ENCODE data around the gene LTBP4. TPM values are rescaled to one million over a fixed set of nuclear protein-coding genes. Genes with fewer than 3 reads are reported as not detected.

LTBP4 gene
- total RNA-seq, 1 donor, result 16.6 TPM

- Histone ChIP-seq H3K27ac (ENCODE audit: low read depth, low read length) (no peak overlapping the region), H3K4me1 (ENCODE audit: insufficient read depth, low read length) (peaks cover 8% of the 10 kb centered on the region), H3K4me2 (ENCODE audit: insufficient read depth, low read length) (no peak overlapping the region), H3K36me3 (ENCODE audit: insufficient read depth, low read length) (peaks cover 36% of the 10 kb centered on the region), H4K20me1 (ENCODE audit: insufficient read depth, low read length) (no peaks in the 10 kb centered on the region), H3K4me3 (ENCODE audit: insufficient read depth, low read length) (no peak overlapping the region), H3K27me3 (ENCODE audit: insufficient read depth, low read length) (no peaks in the 10 kb centered on the region), H3K9me3 (ENCODE audit: low read depth, low read length) (no peaks in the 10 kb centered on the region), H3K79me2 (ENCODE audit: insufficient read depth, low read length) (peaks cover 13% of the 10 kb centered on the region), H2AFZ (ENCODE audit: low read length) (no peak overlapping the region)
- DNase-seq (ENCODE audit: insufficient read length, low spot score, missing footprints), result peak; percentile 43
- no peak for TF ChIP-seq CTCF (IDR thresholded peaks at IDR 0.05; ENCODE audit: extremely low read depth, low read depth, low read length)
Observed at GRCh38 chr19:40578442-40578908, 22.7 kb upstream of the LTBP4 start.

GRCh38 chr19:40580619-40581018 lies 20.6 kb upstream of the LTBP4 start:
- peaks cover 36% of the 10 kb centered on the region for H3K36me3 ChIP-seq (ENCODE audit: insufficient read depth, low read length)
- no peaks in the 10 kb centered on the region for H3K9me3 ChIP-seq (ENCODE audit: low read depth, low read length)
- H3K4me1 ChIP-seq (ENCODE audit: insufficient read depth, low read length), result peaks cover 14% of the 10 kb centered on the region
- peak; percentile 49 for DNase-seq (ENCODE audit: insufficient read length, low spot score, missing footprints)
- H4K20me1 ChIP-seq (ENCODE audit: insufficient read depth, low read length), result no peaks in the 10 kb centered on the region
- H3K79me2 ChIP-seq (ENCODE audit: insufficient read depth, low read length), result peaks cover 13% of the 10 kb centered on the region
- H3K4me3 ChIP-seq (ENCODE audit: insufficient read depth, low read length), result no peak overlapping the region
- H3K4me2 ChIP-seq (ENCODE audit: insufficient read depth, low read length), result no peak overlapping the region
- no peak overlapping the region for H3K27ac ChIP-seq (ENCODE audit: low read depth, low read length)
- no peaks in the 10 kb centered on the region for H3K27me3 ChIP-seq (ENCODE audit: insufficient read depth, low read length)
- TF ChIP-seq CTCF (IDR thresholded peaks at IDR 0.05; ENCODE audit: extremely low read depth, low read depth, low read length), result no peak
- no peak overlapping the region for H2AFZ ChIP-seq (ENCODE audit: low read length)

- Histone ChIP-seq H3K27ac (ENCODE audit: low read depth, low read length) (no peak overlapping the region), H4K20me1 (ENCODE audit: insufficient read depth, low read length) (no peaks in the 10 kb centered on the region), H3K4me2 (ENCODE audit: insufficient read depth, low read length) (no peak overlapping the region), H3K79me2 (ENCODE audit: insufficient read depth, low read length) (peaks cover 13% of the 10 kb centered on the region), H3K36me3 (ENCODE audit: insufficient read depth, low read length) (peaks cover 36% of the 10 kb centered on the region), H2AFZ (ENCODE audit: low read length) (no peak overlapping the region), H3K27me3 (ENCODE audit: insufficient read depth, low read length) (no peaks in the 10 kb centered on the region), H3K4me3 (ENCODE audit: insufficient read depth, low read length) (no peak overlapping the region), H3K9me3 (ENCODE audit: low read depth, low read length) (no peaks in the 10 kb centered on the region), H3K4me1 (ENCODE audit: insufficient read depth, low read length) (peaks cover 15% of the 10 kb centered on the region)
- peak; percentile 13 for DNase-seq (ENCODE audit: insufficient read length, low spot score, missing footprints)
- no peak for TF ChIP-seq CTCF (IDR thresholded peaks at IDR 0.05; ENCODE audit: extremely low read depth, low read depth, low read length)
Observed at GRCh38 chr19:40581531-40581930, 19.6 kb upstream of the LTBP4 start.

GRCh38 chr19:40582467-40582866 lies 18.7 kb upstream of the LTBP4 start:
- Histone ChIP-seq H3K4me1 (ENCODE audit: insufficient read depth, low read length) (peaks cover 13% of the 10 kb centered on the region), H3K9me3 (ENCODE audit: low read depth, low read length) (no peaks in the 10 kb centered on the region), H3K79me2 (ENCODE audit: insufficient read depth, low read length) (peaks cover 7% of the 10 kb centered on the region), H3K27ac (ENCODE audit: low read depth, low read length) (no peak overlapping the region), H3K4me2 (ENCODE audit: insufficient read depth, low read length) (no peak overlapping the region), H2AFZ (ENCODE audit: low read length) (no peak overlapping the region), H3K36me3 (ENCODE audit: insufficient read depth, low read length) (peaks cover 42% of the 10 kb centered on the region), H3K4me3 (ENCODE audit: insufficient read depth, low read length) (no peak overlapping the region), H3K27me3 (ENCODE audit: insufficient read depth, low read length) (no peaks in the 10 kb centered on the region), H4K20me1 (ENCODE audit: insufficient read depth, low read length) (no peaks in the 10 kb centered on the region)
- no peak for TF ChIP-seq CTCF (IDR thresholded peaks at IDR 0.05; ENCODE audit: extremely low read depth, low read depth, low read length)
- no peak for DNase-seq (ENCODE audit: insufficient read length, low spot score, missing footprints)

All from osteoblast (primary cell).